ENCODE measurements around the gene RWDD1.

RWDD1 gene, protein sequence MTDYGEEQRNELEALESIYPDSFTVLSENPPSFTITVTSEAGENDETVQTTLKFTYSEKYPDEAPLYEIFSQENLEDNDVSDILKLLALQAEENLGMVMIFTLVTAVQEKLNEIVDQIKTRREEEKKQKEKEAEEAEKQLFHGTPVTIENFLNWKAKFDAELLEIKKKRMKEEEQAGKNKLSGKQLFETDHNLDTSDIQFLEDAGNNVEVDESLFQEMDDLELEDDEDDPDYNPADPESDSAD

DNA sequence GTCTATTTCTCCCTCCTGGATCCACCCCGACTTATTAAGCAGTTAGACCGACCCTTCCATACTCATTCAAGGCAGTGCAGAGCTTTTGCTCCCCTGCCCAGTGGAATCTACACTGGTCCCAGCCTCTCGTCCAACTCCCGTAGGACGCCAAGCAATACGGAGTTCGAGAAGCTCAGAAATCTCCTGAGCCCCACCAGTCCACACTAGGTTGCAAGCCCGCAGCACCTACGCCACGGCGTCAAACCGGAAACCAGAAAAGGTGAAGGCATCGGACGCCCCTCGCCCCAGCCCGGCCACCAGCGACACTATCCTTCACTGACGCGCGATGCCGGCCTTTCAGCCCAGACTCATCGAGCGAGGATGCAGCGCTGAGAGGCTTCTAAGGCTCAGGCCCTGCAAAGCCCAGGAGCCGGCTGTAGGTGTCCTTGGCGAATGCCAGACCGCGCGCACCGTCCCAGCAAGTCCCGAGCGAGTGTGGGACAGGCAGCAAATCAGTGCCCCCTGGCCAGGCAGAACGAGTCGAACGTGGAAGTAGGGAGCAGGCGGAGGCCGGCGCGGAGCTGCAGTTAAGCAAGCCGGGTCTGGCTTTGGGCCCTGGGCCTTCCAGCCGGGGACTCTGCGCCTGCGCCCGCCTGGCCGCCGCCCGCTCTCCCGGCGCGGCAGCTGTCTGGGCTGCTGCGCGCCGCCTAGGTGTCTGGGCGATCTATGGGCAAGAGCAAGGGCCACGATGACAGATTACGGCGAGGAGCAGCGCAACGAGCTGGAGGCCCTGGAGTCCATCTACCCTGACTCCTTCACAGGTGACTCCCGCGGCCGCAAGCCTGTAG lies at the start of gene RWDD1:
TSS of gene RWDD1 (plus strand) at position 649 of the 827 bp plus-strand sequence. CDS start at position 728, 79 bp downstream.
- H3K27ac ChIP-seq (ENCODE audit: low read length): peak within 1 kb of the TSS; percentile 71
- no peaks in the 10 kb centered on the region for H3K9me3 ChIP-seq (ENCODE audit: insufficient read depth, low read length)
- H3K4me3 ChIP-seq (ENCODE audit: low read length): peak within 1 kb of the TSS; percentile 90
- H3K27me3 ChIP-seq (ENCODE audit: low read depth, low read length): no peaks in the 10 kb centered on the region
- H3K9ac ChIP-seq (ENCODE audit: low read length): peak within 1 kb of the TSS; percentile 84
- peaks cover 3% of the 10 kb centered on the region for H3K36me3 ChIP-seq (replicated peaks; ENCODE audit: low read depth, low read length)
- peak within 1 kb of the TSS; percentile 89 for H2AFZ ChIP-seq (ENCODE audit: low read depth, low read length)
- H3K4me1 ChIP-seq (ENCODE audit: low read length): peaks cover 25% of the 10 kb centered on the region
- TF ChIP-seq EZH2phosphoT487 (IDR thresholded peaks at IDR 0.05; ENCODE audit: low read depth): no peak
- TF ChIP-seq, protein P1, sequence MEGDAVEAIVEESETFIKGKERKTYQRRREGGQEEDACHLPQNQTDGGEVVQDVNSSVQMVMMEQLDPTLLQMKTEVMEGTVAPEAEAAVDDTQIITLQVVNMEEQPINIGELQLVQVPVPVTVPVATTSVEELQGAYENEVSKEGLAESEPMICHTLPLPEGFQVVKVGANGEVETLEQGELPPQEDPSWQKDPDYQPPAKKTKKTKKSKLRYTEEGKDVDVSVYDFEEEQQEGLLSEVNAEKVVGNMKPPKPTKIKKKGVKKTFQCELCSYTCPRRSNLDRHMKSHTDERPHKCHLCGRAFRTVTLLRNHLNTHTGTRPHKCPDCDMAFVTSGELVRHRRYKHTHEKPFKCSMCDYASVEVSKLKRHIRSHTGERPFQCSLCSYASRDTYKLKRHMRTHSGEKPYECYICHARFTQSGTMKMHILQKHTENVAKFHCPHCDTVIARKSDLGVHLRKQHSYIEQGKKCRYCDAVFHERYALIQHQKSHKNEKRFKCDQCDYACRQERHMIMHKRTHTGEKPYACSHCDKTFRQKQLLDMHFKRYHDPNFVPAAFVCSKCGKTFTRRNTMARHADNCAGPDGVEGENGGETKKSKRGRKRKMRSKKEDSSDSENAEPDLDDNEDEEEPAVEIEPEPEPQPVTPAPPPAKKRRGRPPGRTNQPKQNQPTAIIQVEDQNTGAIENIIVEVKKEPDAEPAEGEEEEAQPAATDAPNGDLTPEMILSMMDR (IDR thresholded peaks at IDR 0.05; ENCODE audit: low read depth, low read length): no peak
- H3K79me2 ChIP-seq (ENCODE audit: low read length): peaks cover 54% of the 10 kb centered on the region
- H3K4me2 ChIP-seq (ENCODE audit: low read length): peak within 1 kb of the TSS; percentile 89
- H4K20me1 ChIP-seq (ENCODE audit: insufficient read depth, low read length): no peaks in the 10 kb centered on the region

- H3K9me3 ChIP-seq (ENCODE audit: insufficient read depth, low read length): no peaks in the 10 kb centered on the region
- H4K20me1 ChIP-seq (ENCODE audit: insufficient read depth, low read length): no peaks in the 10 kb centered on the region
- H3K4me3 ChIP-seq (ENCODE audit: low read length): no peak overlapping the region
- H3K4me2 ChIP-seq (ENCODE audit: low read length): no peak overlapping the region
- TF ChIP-seq, protein P1 (IDR thresholded peaks at IDR 0.05; ENCODE audit: low read depth, low read length): no peak
- peaks cover 10% of the 10 kb centered on the region for H3K4me1 ChIP-seq (ENCODE audit: low read length)
- no peaks in the 10 kb centered on the region for H3K27me3 ChIP-seq (ENCODE audit: low read depth, low read length)
- H3K36me3 ChIP-seq (replicated peaks; ENCODE audit: low read depth, low read length): no peaks in the 10 kb centered on the region
- no peaks in the 10 kb centered on the region for H3K79me2 ChIP-seq (ENCODE audit: low read length)
- no peak overlapping the region for H2AFZ ChIP-seq (ENCODE audit: low read depth, low read length)
- H3K27ac ChIP-seq (ENCODE audit: low read length): no peak overlapping the region
- H3K9ac ChIP-seq (ENCODE audit: low read length): no peak overlapping the region
These were observed 48.4 kb upstream of the RWDD1 start for GRCh38 chr6:116522896-116523295.

DNA sequence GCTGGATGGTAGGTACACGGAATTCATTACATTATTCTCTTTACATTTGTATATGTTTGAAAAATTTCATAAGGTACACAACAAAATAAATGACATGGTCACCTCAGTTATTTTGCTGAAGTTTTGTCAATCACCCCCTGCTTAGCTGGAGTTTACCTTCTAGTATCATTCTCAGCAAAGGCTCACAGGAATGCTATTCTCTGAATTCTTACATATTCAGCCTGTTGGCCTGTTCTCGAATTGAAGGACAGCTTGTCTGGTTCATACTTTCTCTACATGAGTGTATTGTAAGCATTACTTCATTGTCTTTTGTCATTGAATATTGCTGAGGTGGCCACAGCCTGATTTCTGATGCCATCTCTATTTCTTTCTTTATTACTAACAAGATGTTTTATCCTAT lies 47.1 kb upstream of the RWDD1 start:
- Histone ChIP-seq H4K20me1 (ENCODE audit: insufficient read depth, low read length) (no peaks in the 10 kb centered on the region), H3K79me2 (ENCODE audit: low read length) (no peaks in the 10 kb centered on the region), H2AFZ (ENCODE audit: low read depth, low read length) (no peak overlapping the region), H3K36me3 (replicated peaks; ENCODE audit: low read depth, low read length) (no peaks in the 10 kb centered on the region), H3K9ac (ENCODE audit: low read length) (no peak overlapping the region), H3K4me2 (ENCODE audit: low read length) (no peak overlapping the region), H3K4me3 (ENCODE audit: low read length) (no peak overlapping the region), H3K27me3 (ENCODE audit: low read depth, low read length) (no peaks in the 10 kb centered on the region), H3K9me3 (ENCODE audit: insufficient read depth, low read length) (no peaks in the 10 kb centered on the region), H3K27ac (ENCODE audit: low read length) (no peak overlapping the region), H3K4me1 (ENCODE audit: low read length) (peaks cover 24% of the 10 kb centered on the region)
- TF ChIP-seq, protein P1 (IDR thresholded peaks at IDR 0.05; ENCODE audit: low read depth, low read length): no peak
- no peak for TF ChIP-seq EZH2phosphoT487 (IDR thresholded peaks at IDR 0.05; ENCODE audit: low read depth)

DNA sequence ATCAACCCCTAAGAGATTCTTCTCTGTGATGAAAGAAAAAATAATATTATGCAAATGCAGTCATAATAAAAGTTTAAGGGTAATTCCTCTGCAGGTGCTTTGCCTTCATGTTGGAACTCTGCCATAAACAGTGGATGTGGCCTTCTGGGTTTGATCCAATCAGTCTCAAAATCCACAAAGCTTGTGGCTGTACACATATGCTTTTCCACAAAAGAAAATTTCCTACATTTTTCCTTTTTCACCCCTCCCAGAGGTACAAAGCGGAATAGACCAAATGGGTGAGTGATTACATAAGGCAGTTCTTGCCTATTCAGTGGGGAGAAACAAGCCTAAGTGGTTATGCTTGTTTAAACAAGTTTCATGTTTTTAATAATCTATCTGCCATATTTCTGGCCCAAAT lies 43.2 kb upstream of the RWDD1 start:
- Histone ChIP-seq H2AFZ (ENCODE audit: low read depth, low read length) (no peak overlapping the region), H3K4me2 (ENCODE audit: low read length) (peak overlapping the region; percentile 37), H3K36me3 (replicated peaks; ENCODE audit: low read depth, low read length) (no peaks in the 10 kb centered on the region), H3K79me2 (ENCODE audit: low read length) (no peaks in the 10 kb centered on the region), H3K9ac (ENCODE audit: low read length) (no peak overlapping the region), H3K27me3 (ENCODE audit: low read depth, low read length) (no peaks in the 10 kb centered on the region), H4K20me1 (ENCODE audit: insufficient read depth, low read length) (no peaks in the 10 kb centered on the region), H3K9me3 (ENCODE audit: insufficient read depth, low read length) (no peaks in the 10 kb centered on the region), H3K27ac (ENCODE audit: low read length) (no peak overlapping the region), H3K4me1 (ENCODE audit: low read length) (peaks cover 41% of the 10 kb centered on the region), H3K4me3 (ENCODE audit: low read length) (no peak overlapping the region)
- TF ChIP-seq, protein P1 (IDR thresholded peaks at IDR 0.05; ENCODE audit: low read depth, low read length): no peak
- no peak for TF ChIP-seq EZH2phosphoT487 (IDR thresholded peaks at IDR 0.05; ENCODE audit: low read depth)
